ENCODE measurements around the gene HCRTR1.

Gene HCRTR1

GRCh38 chr1:31653717-31654473 lies 36.4 kb downstream of the HCRTR1 start:
- Histone ChIP-seq H3K36me3 (ENCODE audit: insufficient read depth, low read length) (no peaks in the 10 kb centered on the region), H3K4me1 (ENCODE audit: insufficient read depth, low read length) (no peaks in the 10 kb centered on the region), H3K9ac (ENCODE audit: low read depth, low read length) (no peak overlapping the region), H3K9me3 (ENCODE audit: control insufficient read depth, insufficient read depth, low read length) (no peaks in the 10 kb centered on the region)

- no peaks in the 10 kb centered on the region for H3K9me3 ChIP-seq (ENCODE audit: control insufficient read depth, insufficient read depth, low read length)
- H3K9ac ChIP-seq (ENCODE audit: low read depth, low read length): no peak overlapping the region
- no peaks in the 10 kb centered on the region for H3K36me3 ChIP-seq (ENCODE audit: insufficient read depth, low read length)
- no peaks in the 10 kb centered on the region for H3K4me1 ChIP-seq (ENCODE audit: insufficient read depth, low read length)
These were observed 36.9 kb downstream of the HCRTR1 start for GRCh38 chr1:31654474-31654776.

- Histone ChIP-seq H3K4me1 (ENCODE audit: insufficient read depth, low read length) (no peaks in the 10 kb centered on the region), H3K9me3 (ENCODE audit: control insufficient read depth, insufficient read depth, low read length) (no peaks in the 10 kb centered on the region), H3K9ac (ENCODE audit: low read depth, low read length) (no peak overlapping the region), H3K36me3 (ENCODE audit: insufficient read depth, low read length) (no peaks in the 10 kb centered on the region)
These were observed 37.6 kb downstream of the HCRTR1 start for GRCh38 chr1:31655104-31655503.

GRCh38 chr1:31655756-31656155 lies 38.3 kb downstream of the HCRTR1 start:
- Histone ChIP-seq H3K4me1 (ENCODE audit: insufficient read depth, low read length) (no peaks in the 10 kb centered on the region), H3K9me3 (ENCODE audit: control insufficient read depth, insufficient read depth, low read length) (no peaks in the 10 kb centered on the region), H3K36me3 (ENCODE audit: insufficient read depth, low read length) (no peaks in the 10 kb centered on the region)

GRCh38 chr1:31657020-31657804 lies 39.7 kb downstream of the HCRTR1 start:
- no peaks in the 10 kb centered on the region for H3K9me3 ChIP-seq (ENCODE audit: control insufficient read depth, insufficient read depth, low read length)
- H3K4me1 ChIP-seq (ENCODE audit: insufficient read depth, low read length): no peaks in the 10 kb centered on the region
- no peaks in the 10 kb centered on the region for H3K36me3 ChIP-seq (ENCODE audit: insufficient read depth, low read length)
- H3K9ac ChIP-seq (ENCODE audit: low read depth, low read length): no peak overlapping the region

More at GRCh38 chr1:31655756-31656155, 38.3 kb downstream of the HCRTR1 start:
- no peak overlapping the region for H3K9ac ChIP-seq (ENCODE audit: low read depth, low read length)

GRCh38 chr1:31657972-31658510 lies 40.6 kb downstream of the HCRTR1 start:
- Histone ChIP-seq H3K9ac (ENCODE audit: low read depth, low read length) (no peak overlapping the region), H3K4me1 (ENCODE audit: insufficient read depth, low read length) (no peaks in the 10 kb centered on the region), H3K36me3 (ENCODE audit: insufficient read depth, low read length) (no peaks in the 10 kb centered on the region), H3K9me3 (ENCODE audit: control insufficient read depth, insufficient read depth, low read length) (no peaks in the 10 kb centered on the region)

GRCh38 chr1:31658721-31659120 lies 41.2 kb downstream of the HCRTR1 start:
- Histone ChIP-seq H3K36me3 (ENCODE audit: insufficient read depth, low read length) (no peaks in the 10 kb centered on the region), H3K4me1 (ENCODE audit: insufficient read depth, low read length) (no peaks in the 10 kb centered on the region), H3K9me3 (ENCODE audit: control insufficient read depth, insufficient read depth, low read length) (no peaks in the 10 kb centered on the region), H3K9ac (ENCODE audit: low read depth, low read length) (no peak overlapping the region)

- H3K36me3 ChIP-seq (ENCODE audit: insufficient read depth, low read length): no peaks in the 10 kb centered on the region
- H3K9me3 ChIP-seq (ENCODE audit: control insufficient read depth, insufficient read depth, low read length): no peaks in the 10 kb centered on the region
- H3K4me1 ChIP-seq (ENCODE audit: insufficient read depth, low read length): no peaks in the 10 kb centered on the region
- no peak overlapping the region for H3K9ac ChIP-seq (ENCODE audit: low read depth, low read length)
These were observed 42.4 kb downstream of the HCRTR1 start for GRCh38 chr1:31659889-31660288.

GRCh38 chr1:31660871-31661455 lies 43.5 kb downstream of the HCRTR1 start:
- H3K4me1 ChIP-seq (ENCODE audit: insufficient read depth, low read length): no peaks in the 10 kb centered on the region
- H3K9ac ChIP-seq (ENCODE audit: low read depth, low read length): no peak overlapping the region
- H3K36me3 ChIP-seq (ENCODE audit: insufficient read depth, low read length): no peaks in the 10 kb centered on the region
- no peaks in the 10 kb centered on the region for H3K9me3 ChIP-seq (ENCODE audit: control insufficient read depth, insufficient read depth, low read length)

- Histone ChIP-seq H3K4me1 (ENCODE audit: insufficient read depth, low read length) (no peaks in the 10 kb centered on the region; the same call in 1 of the 2 replicates), H3K36me3 (ENCODE audit: insufficient read depth, low read length) (no peaks in the 10 kb centered on the region), H3K9ac (ENCODE audit: low read depth, low read length) (no peak overlapping the region)
These were observed 44.4 kb downstream of the HCRTR1 start for GRCh38 chr1:31661856-31662255.

GRCh38 chr1:31662463-31662862 lies 45.0 kb downstream of the HCRTR1 start:
- Histone ChIP-seq H3K4me1 (ENCODE audit: insufficient read depth, low read length) (no peaks in the 10 kb centered on the region; the same call in 1 of the 2 replicates), H3K36me3 (ENCODE audit: insufficient read depth, low read length) (no peaks in the 10 kb centered on the region), H3K9ac (ENCODE audit: low read depth, low read length) (no peak overlapping the region), H3K9me3 (ENCODE audit: control insufficient read depth, insufficient read depth, low read length) (no peaks in the 10 kb centered on the region)

More at GRCh38 chr1:31661856-31662255, 44.4 kb downstream of the HCRTR1 start:
- no peaks in the 10 kb centered on the region for H3K9me3 ChIP-seq (ENCODE audit: control insufficient read depth, insufficient read depth, low read length)

GRCh38 chr1:31663622-31664452 lies 46.3 kb downstream of the HCRTR1 start:
- H3K9me3 ChIP-seq (ENCODE audit: control insufficient read depth, insufficient read depth, low read length): no peaks in the 10 kb centered on the region
- H3K36me3 ChIP-seq (ENCODE audit: insufficient read depth, low read length): no peaks in the 10 kb centered on the region
- no peak overlapping the region for H3K9ac ChIP-seq (ENCODE audit: low read depth, low read length)
- no peaks in the 10 kb centered on the region; the same call in 1 of the 2 replicates for H3K4me1 ChIP-seq (ENCODE audit: insufficient read depth, low read length)

GRCh38 chr1:31664528-31664927 lies 47.0 kb downstream of the HCRTR1 start:
- H3K9ac ChIP-seq (ENCODE audit: low read depth, low read length): no peak overlapping the region

More at GRCh38 chr1:31664528-31664927, 47.0 kb downstream of the HCRTR1 start:
- Histone ChIP-seq H3K36me3 (ENCODE audit: insufficient read depth, low read length) (no peaks in the 10 kb centered on the region), H3K9me3 (ENCODE audit: control insufficient read depth, insufficient read depth, low read length) (no peaks in the 10 kb centered on the region), H3K4me1 (ENCODE audit: insufficient read depth, low read length) (no peaks in the 10 kb centered on the region; the same call in 1 of the 2 replicates)

Measured in ES-I3 (cell line).